GM12878 (cell line): ENCODE data around the gene SYDE2. TPM values are rescaled to one million over a fixed set of nuclear protein-coding genes. Genes with fewer than 3 reads are reported as not detected.

ENCODE experiments used
- ATAC-seq: fragments of 200-7000 bp; cut with Tn5 transposase; 3 replicates; pipeline ENCODE4 v1.9.1; 2020; ENCODE audit warnings: mild to moderate bottlenecking, moderate library complexity
- BruUV-seq: library from RNA; stranded (reverse); fragments of 400-500 nt; replicated peaks from 2 replicates; lab custom pipeline; 2021; lab: Mats Ljungman, UMichigan
- CTCF ChIA-PET: fragments of 300-600 bp; sonication (Branson Sonifier 250); formaldehyde crosslinking; extraction: SDS; loops from one replicate; lab custom pipeline; 2021; ENCODE audit warnings: inconsistent platforms; lab: Yijun Ruan, JAX
- POLR2A ChIA-PET: fragments of 350-600 bp; formaldehyde crosslinking; extraction: SDS; loops from one replicate; lab custom pipeline; 2021; ENCODE audit warnings: inconsistent platforms; lab: Charles Lee
- RAD21 ChIA-PET: fragments of 300-600 bp; sonication (Branson Sonifier 250); formaldehyde crosslinking; loops from one replicate; lab custom pipeline; 2023; ENCODE audit warnings: antibody characterized with exemption; ENCODE audit not compliant: unreplicated experiment; lab: Charles Lee
- SMC1A ChIA-PET: fragments of 300-600 bp; sonication (Branson Sonifier 250); formaldehyde crosslinking; loops from one replicate; lab custom pipeline; 2023; ENCODE audit not compliant: unreplicated experiment, uncharacterized antibody; lab: Charles Lee
- DNase-seq: peaks from one replicate; pipeline ENCODE4 v3.0.0-alpha.2; 2011; ENCODE audit warnings: low read depth, low spot score
- FAIRE-seq: peaks from 3 replicates; lab custom pipeline; 2011; peaks lifted over from hg19 to GRCh38; lab: Jason Lieb, UNC
- H2AFZ ChIP-seq: 2 replicates; pipeline ENCODE4 v1.6.0; 2011; ENCODE audit warnings: low read depth, low read length, control low read depth; ENCODE audit not compliant: control insufficient read depth
- H3K27ac ChIP-seq: 2 replicates; pipeline ENCODE4 v1.5.1; 2011; ENCODE audit warnings: control low read depth; ENCODE audit not compliant: control insufficient read depth, insufficient read depth
- H3K27me3 ChIP-seq, 2 experiments: replicated peaks in 1 of 2; 2 replicates each; pipeline versions ENCODE4 v1.6.0 to v1.6.1; 2011; ENCODE audit warnings: low read length in 1 of 2; ENCODE audit not compliant: control insufficient read depth in 2 of 2, insufficient read depth in 2 of 2
- H3K36me3 ChIP-seq, 2 experiments: 2 replicates each; pipeline ENCODE4 v1.5.1; 2011; ENCODE audit warnings: low read length in 1 of 2; ENCODE audit not compliant: control insufficient read depth in 2 of 2, insufficient read depth in 2 of 2
- H3K4me1 ChIP-seq: 2 replicates; pipeline ENCODE4 v1.6.1; 2011; ENCODE audit warnings: mild to moderate bottlenecking, low read length, moderate library complexity, mixed read lengths; ENCODE audit not compliant: control insufficient read depth, insufficient read depth
- H3K4me2 ChIP-seq: 2 replicates; pipeline ENCODE4 v1.6.0; 2011; ENCODE audit warnings: control low read depth; ENCODE audit not compliant: control insufficient read depth, insufficient read depth
- H3K4me3 ChIP-seq: fragments of 200-600 bp; sonication (generic); 2 replicates; pipeline ENCODE4 v1.5.1; 2016
- H3K79me2 ChIP-seq: 2 replicates; pipeline ENCODE4 v1.6.0; 2011; ENCODE audit warnings: low read length; ENCODE audit not compliant: control insufficient read depth, insufficient read depth
- H3K9ac ChIP-seq: 2 replicates; pipeline ENCODE4 v1.8.0; 2011; ENCODE audit warnings: low read length, control low read depth, mixed read lengths; ENCODE audit not compliant: control insufficient read depth, insufficient read depth
- H3K9me3 ChIP-seq: replicated peaks from 3 replicates; pipeline ENCODE4 v1.5.1; 2011; ENCODE audit warnings: mild to moderate bottlenecking, low read length; ENCODE audit not compliant: control insufficient read depth, insufficient read depth
- H4K20me1 ChIP-seq: 2 replicates; pipeline ENCODE4 v1.6.0; 2011; ENCODE audit not compliant: control insufficient read depth, insufficient read depth
- ATF3 ChIP-seq: IDR thresholded peaks from 2 replicates; pipeline ENCODE4 v1.6.1; 2011; ENCODE audit warnings: low read depth, mild to moderate bottlenecking, low read length, moderate library complexity, borderline replicate concordance; ENCODE audit errors: extremely low read depth
- EGR1 ChIP-seq, 2 experiments: IDR thresholded peaks; 1 replicate in 1 of 2; 2 replicates in 1 of 2; pipeline ENCODE4 v1.6.1; 2011 to 2012; ENCODE audit warnings: low read depth in 2 of 2, low read length in 2 of 2, borderline replicate concordance in 1 of 2, mild to moderate bottlenecking in 1 of 2, moderate library complexity in 1 of 2
- HDGF ChIP-seq: fragments of 450-650 bp; IDR thresholded peaks from 2 replicates; pipeline ENCODE4 v1.6.1; 2016; ENCODE audit warnings: antibody characterized with exemption
- MEF2A ChIP-seq: IDR thresholded peaks from 2 replicates; pipeline ENCODE4 v1.6.1; 2011; ENCODE audit warnings: low read depth, mild to moderate bottlenecking, low read length, moderate library complexity; ENCODE audit not compliant: insufficient read depth
- MYB ChIP-seq: fragments of 150-350 bp; IDR thresholded peaks from 2 replicates; pipeline ENCODE4 v1.6.1; 2014; ENCODE audit warnings: mild to moderate bottlenecking, low read depth, low read length, borderline replicate concordance
- NR2F1 ChIP-seq: fragments of 450-650 bp; conservative IDR thresholded peaks from 2 replicates; pipeline ENCODE4 v1.6.1; 2017; ENCODE audit warnings: mild to moderate bottlenecking
- RB1 ChIP-seq: fragments of 450-650 bp; formaldehyde crosslinking; IDR thresholded peaks from 2 replicates; pipeline ENCODE4 v1.6.1; 2017; ENCODE audit warnings: mild to moderate bottlenecking, borderline replicate concordance
- RELA ChIP-seq: fragments of 450-650 bp; IDR thresholded peaks from 2 replicates; pipeline ENCODE4 v1.8.0; 2014; ENCODE audit warnings: borderline replicate concordance; ENCODE audit not compliant: partially characterized antibody
- ZBTB33 ChIP-seq: fragments of 450-650 bp; IDR thresholded peaks from 2 replicates; pipeline ENCODE4 v1.6.1; 2017; ENCODE audit warnings: mild to moderate bottlenecking
- ZNF217 ChIP-seq: fragments of 450-650 bp; IDR thresholded peaks from 2 replicates; pipeline ENCODE4 v1.6.1; 2017; ENCODE audit warnings: antibody characterized with exemption, mild to moderate bottlenecking
- ZNF274 ChIP-seq: IDR thresholded peaks from one replicate; pipeline ENCODE4 v1.8.0; 2011; ENCODE audit not compliant: insufficient read length, insufficient read depth
- ZZZ3 ChIP-seq: IDR thresholded peaks from 2 replicates; pipeline ENCODE4 v1.6.1; 2011; ENCODE audit warnings: low read depth; ENCODE audit not compliant: control insufficient read depth, insufficient read length
- WGBS: methylation state at CpG from one replicate; pipeline ENCODE4 v1.1.6; 2016; ENCODE audit warnings: low lambda C conversion rate; ENCODE audit not compliant: insufficient replicate concordance, insufficient coverage; ENCODE audit errors: missing lambda C conversion rate; 5-methylcytosine and 5-hydroxymethylcytosine counted together
- in situ Hi-C: fragments of 300-500 bp; cut with MboI; formaldehyde crosslinking; loops from 9 replicates; pipeline ENCODE4 v1.14.3; 2018; ENCODE audit warnings: mixed read lengths
- intact Hi-C: fragments of 100-400 bp; cut with micrococcal nuclease; formaldehyde crosslinking; loops from one replicate; pipeline ENCODE4 v1.14.2; 2022; ENCODE audit not compliant: unreplicated experiment
- polyA plus RNA-seq, 11 experiments: library from polyadenylated mRNA; depleted of rRNA in 4 of 11; unstranded in 6 of 11; stranded (reverse) in 5 of 11; fragments of >200 nt; fragmentation: Nextera tagmentation in 4 of 11; fragmentation: Illumina TruSeq in 1 of 11; extraction: Ambion mirVana in 4 of 11; extraction: Trizol in 1 of 11; gene quantifications; 1 replicate in 1 of 11; 2 replicates in 10 of 11; pipeline versions ENCODE4 v1.2.1 to v1.2.3, GENCODE V29; 2011 to 2016; ENCODE audit warnings: inconsistent platforms in 2 of 11, missing spikeins in 2 of 11, low read depth in 1 of 11
- total RNA-seq, 4 experiments: library from RNA; depleted of rRNA in 3 of 4; stranded (reverse); fragments of >200 nt in 3 of 4; fragmentation: Illumina TruSeq in 1 of 4; extraction: Trizol in 1 of 4; gene quantifications; 2 replicates each; pipeline versions ENCODE4 v1.2.1 to v1.2.3, GENCODE V29; 2013 to 2021
- TF ChIP-seq, protein P1 (sequence below): fragments of 150-350 bp; IDR thresholded peaks from 2 replicates; pipeline ENCODE4 v1.6.1; 2014; ENCODE audit warnings: mild to moderate bottlenecking, low read depth, low read length
- TF ChIP-seq, protein P2 (sequence below), 3 experiments: IDR thresholded peaks in 2 of 3; conservative IDR thresholded peaks in 1 of 3; 2 replicates each; pipeline ENCODE4 v1.5.1; 2011; ENCODE audit warnings: low read depth in 3 of 3, low read length in 3 of 3, mild to moderate bottlenecking in 3 of 3, control low read depth in 2 of 3, moderate library complexity in 2 of 3, inconsistent platforms in 1 of 3, mixed read lengths in 1 of 3; ENCODE audit not compliant: control insufficient read depth in 2 of 3, insufficient read depth in 1 of 3; ENCODE audit errors: extremely low read depth in 1 of 3

Gene SYDE2
- total and polyA plus RNA-seq, 10 of the 15 experiments (the other 5 are each of a cell fraction or from before 2014, with no cell fraction given) = 0.37 to 4.1 (median 1.8) TPM; not detected in 1

- TF ChIP-seq, protein P1, sequence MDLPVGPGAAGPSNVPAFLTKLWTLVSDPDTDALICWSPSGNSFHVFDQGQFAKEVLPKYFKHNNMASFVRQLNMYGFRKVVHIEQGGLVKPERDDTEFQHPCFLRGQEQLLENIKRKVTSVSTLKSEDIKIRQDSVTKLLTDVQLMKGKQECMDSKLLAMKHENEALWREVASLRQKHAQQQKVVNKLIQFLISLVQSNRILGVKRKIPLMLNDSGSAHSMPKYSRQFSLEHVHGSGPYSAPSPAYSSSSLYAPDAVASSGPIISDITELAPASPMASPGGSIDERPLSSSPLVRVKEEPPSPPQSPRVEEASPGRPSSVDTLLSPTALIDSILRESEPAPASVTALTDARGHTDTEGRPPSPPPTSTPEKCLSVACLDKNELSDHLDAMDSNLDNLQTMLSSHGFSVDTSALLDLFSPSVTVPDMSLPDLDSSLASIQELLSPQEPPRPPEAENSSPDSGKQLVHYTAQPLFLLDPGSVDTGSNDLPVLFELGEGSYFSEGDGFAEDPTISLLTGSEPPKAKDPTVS = no peak
- no peak for TF ChIP-seq EGR1 (IDR thresholded peaks at IDR 0.05; ENCODE audit: borderline replicate concordance in 1 of 2, low read depth in 2 of 2, low read length in 2 of 2)
Observed at GRCh38 chr1:85171721-85172120, 29.1 kb downstream of the SYDE2 start (continued).

DNA sequence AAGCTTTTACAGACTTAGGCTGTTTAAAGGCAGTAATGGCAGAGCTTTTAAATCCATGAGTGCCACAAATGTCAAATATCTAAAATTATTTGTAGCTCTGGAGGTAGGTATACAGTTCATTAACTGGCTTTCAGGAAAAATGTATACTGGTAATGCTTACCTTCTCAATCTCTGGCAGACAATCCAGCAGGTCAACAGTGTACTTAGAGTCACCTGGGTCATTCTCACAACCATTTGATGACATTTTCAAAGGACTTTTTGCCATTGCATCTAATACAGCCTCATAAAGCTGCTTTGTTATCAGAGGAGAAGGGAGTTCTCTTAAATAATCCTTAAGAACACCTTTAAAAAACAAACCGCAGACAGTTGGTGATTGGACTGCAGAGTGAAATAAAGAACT lies 31.9 kb downstream of the SYDE2 start:
- Histone ChIP-seq H4K20me1 (no peaks in the 10 kb centered on the region), H3K79me2 (no peaks in the 10 kb centered on the region), H3K4me2 (no peak overlapping the region), H3K9me3 (no peaks in the 10 kb centered on the region), H3K27me3 (no peaks in the 10 kb centered on the region), H2AFZ (no peak overlapping the region), H3K9ac (no peak overlapping the region), H3K4me3 (no peak overlapping the region), H3K4me1 (no peaks in the 10 kb centered on the region), H3K36me3 (no peaks in the 10 kb centered on the region), H3K27ac (no peak overlapping the region)
- no TSS peak for BruUV-seq
- ChIA-PET SMC1A (interaction anchor here (1.2 to 1.3 kb wide), 2 partner anchors 60 to 79 kb away, joined by 3 read pairs; no protein-coding TSS in a partner anchor), RAD21 (no interaction called here), CTCF (no interaction called here), POLR2A (no interaction called here)
- WGBS = 5% methylated on average over 1 of the region's 1 CpG
- DNase-seq (no peak), FAIRE-seq (no peak), ATAC-seq (no peak)
- TF ChIP-seq ZNF217 (no peak), MEF2A (no peak), ZBTB33 (no peak), ATF3 (no peak), RB1 (no peak), MYB (no peak), ZNF274 (no peak), HDGF (no peak), NR2F1 (no peak), ZZZ3 (no peak), RELA (no peak)
- TF ChIP-seq, protein P2, sequence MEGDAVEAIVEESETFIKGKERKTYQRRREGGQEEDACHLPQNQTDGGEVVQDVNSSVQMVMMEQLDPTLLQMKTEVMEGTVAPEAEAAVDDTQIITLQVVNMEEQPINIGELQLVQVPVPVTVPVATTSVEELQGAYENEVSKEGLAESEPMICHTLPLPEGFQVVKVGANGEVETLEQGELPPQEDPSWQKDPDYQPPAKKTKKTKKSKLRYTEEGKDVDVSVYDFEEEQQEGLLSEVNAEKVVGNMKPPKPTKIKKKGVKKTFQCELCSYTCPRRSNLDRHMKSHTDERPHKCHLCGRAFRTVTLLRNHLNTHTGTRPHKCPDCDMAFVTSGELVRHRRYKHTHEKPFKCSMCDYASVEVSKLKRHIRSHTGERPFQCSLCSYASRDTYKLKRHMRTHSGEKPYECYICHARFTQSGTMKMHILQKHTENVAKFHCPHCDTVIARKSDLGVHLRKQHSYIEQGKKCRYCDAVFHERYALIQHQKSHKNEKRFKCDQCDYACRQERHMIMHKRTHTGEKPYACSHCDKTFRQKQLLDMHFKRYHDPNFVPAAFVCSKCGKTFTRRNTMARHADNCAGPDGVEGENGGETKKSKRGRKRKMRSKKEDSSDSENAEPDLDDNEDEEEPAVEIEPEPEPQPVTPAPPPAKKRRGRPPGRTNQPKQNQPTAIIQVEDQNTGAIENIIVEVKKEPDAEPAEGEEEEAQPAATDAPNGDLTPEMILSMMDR (IDR thresholded peaks at IDR 0.05 in 2 of 3, conservative IDR thresholded peaks at IDR 0.05 in 1 of 3; ENCODE audit: control insufficient read depth in 2 of 3, extremely low read depth in 1 of 3, insufficient read depth in 1 of 3, low read depth in 3 of 3, low read length in 3 of 3) = no peak
- intact Hi-C loops = no loop called here
- in situ Hi-C loops = no loop called here
